GM12864 (cell line): ENCODE measurements around the gene FLRT3.

Experiments
- DNase-seq: peaks from one replicate; pipeline ENCODE4 v3.0.0-alpha.2; 2011; ENCODE audit warnings: low read depth
- H3K4me3 ChIP-seq: 2 replicates; pipeline ENCODE4 v1.5.1; 2011; ENCODE audit warnings: mild to moderate bottlenecking, low read depth, low read length, control low read depth
- CTCF ChIP-seq: IDR thresholded peaks from 2 replicates; pipeline ENCODE4 v1.5.1; 2011; ENCODE audit warnings: low read depth, mild to moderate bottlenecking, moderate library complexity, low read length, control low read depth, inconsistent platforms; ENCODE audit errors: missing control alignments

Gene FLRT3

DNA sequence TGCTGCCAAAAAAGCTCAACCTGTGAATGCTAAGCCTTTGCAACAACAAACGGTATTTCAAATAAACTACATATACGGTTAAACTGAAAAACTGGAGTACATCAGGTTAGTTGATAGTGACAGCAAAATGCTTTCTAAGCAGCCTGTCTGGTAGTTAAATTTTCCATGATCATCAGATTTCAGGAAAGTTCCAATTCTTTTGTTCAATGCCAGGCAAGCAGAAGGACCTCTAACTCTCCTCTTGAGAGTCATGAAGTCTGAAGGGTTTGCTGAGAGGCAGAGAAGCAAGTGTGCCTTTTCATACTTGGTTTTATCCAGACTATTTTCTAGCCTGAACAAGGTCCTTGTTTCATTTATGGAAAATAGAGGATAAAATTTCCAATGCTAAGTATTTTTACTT lies 4.5 kb downstream of the FLRT3 start:
- DNase-seq: no peak
- TF ChIP-seq CTCF: no peak
- no peak overlapping the region for H3K4me3 ChIP-seq

GRCh38 chr20:14331646-14332045 lies 5.8 kb downstream of the FLRT3 start:
- TF ChIP-seq CTCF: no peak
- no peak overlapping the region for H3K4me3 ChIP-seq
- DNase-seq: no peak

GRCh38 chr20:14319704-14320103 lies 17.7 kb downstream of the FLRT3 start:
- no peak for TF ChIP-seq CTCF

DNA sequence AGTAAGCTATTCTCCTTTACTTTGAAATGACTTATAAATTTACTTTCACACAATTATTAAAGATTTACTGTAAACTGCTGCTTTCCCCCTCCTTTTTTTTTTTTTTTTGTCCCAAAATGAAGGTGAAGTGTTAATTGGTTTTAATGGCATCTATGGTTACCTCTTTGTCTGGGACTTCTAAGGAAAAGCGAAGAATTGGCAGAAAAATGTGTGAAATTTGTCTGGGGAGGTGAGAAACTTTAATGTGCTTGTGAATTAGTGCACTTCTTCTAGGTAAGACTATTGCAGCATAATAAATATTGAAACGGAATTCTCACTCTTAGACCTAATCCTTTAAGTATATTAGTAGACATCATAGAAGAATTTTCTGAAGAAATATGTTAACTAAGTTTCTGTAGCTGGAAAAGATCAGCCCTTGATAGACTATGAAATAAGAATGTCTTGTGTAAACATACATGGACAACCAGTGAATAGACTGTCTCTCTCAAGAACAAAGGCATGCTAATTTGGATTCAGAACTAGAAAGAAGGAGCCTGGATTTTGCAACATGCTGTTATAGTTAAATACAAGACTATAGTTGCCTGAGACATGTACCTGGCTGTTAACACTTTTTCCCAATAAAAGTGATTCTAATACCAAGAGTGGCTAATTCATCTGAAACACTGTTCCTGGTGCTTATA lies 23.9 kb downstream of the FLRT3 start:
- H3K4me3 ChIP-seq: no peak overlapping the region
- TF ChIP-seq CTCF: no peak
- DNase-seq: no peak

More at GRCh38 chr20:14319704-14320103, 17.7 kb downstream of the FLRT3 start:
- no peak for DNase-seq
- H3K4me3 ChIP-seq: no peak overlapping the region

DNA sequence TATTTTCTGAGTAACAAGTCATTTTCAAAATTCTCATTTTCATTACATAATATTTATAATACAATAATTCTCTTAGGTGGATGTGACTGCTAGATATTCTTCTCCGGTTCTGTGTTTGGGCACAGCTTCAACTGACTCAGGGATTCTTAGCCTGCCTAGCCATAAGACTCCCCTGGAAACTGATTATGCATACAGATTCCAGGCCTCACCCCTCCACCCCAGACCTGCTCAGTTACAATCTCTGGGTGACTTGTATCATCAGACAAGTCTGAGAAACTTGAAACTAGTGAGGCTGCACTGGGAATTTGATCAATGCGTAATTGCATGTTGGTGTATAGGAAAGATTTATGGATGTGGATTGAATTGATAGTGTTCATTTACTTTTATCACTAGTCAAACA lies 25.4 kb downstream of the FLRT3 start:
- H3K4me3 ChIP-seq: no peak overlapping the region
- no peak for DNase-seq
- TF ChIP-seq CTCF: no peak

DNA sequence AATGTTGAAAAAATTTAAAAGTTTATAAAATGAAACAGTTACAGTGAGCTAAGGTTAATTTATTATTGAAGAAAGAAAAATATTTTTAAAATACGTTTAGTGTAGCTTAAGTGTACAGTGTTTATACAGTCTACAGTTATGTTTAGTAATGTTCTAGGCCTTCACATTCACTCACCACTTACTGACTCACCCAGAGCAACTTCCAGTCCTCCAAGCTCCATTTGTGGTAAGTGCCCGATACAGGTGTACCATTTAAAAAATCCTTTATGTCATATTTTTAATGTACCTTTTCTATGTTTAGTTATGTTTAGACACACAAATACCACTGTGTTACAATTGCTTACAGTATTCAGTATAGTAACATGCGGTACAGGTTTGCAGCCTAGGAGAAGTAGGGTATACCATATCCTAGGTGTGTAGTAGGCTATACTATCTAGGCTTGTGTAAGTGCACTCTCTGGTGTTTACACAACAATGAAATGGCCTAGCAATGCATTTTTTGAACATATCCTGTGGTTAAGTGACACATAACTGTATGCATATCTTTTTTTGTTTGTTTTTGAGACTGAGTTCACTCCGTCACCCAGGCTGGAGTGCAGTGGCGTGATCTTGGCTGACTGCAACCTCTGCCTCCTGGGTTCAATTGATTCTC lies 26.3 kb downstream of the FLRT3 start:
- DNase-seq: no peak
- no peak overlapping the region for H3K4me3 ChIP-seq
- no peak for TF ChIP-seq CTCF

GRCh38 chr20:14307956-14308355 lies 29.5 kb downstream of the FLRT3 start:
- no peak for TF ChIP-seq CTCF
- H3K4me3 ChIP-seq: no peak overlapping the region
- no peak for DNase-seq
